ENCODE data around the gene DENND4A.

DNA sequence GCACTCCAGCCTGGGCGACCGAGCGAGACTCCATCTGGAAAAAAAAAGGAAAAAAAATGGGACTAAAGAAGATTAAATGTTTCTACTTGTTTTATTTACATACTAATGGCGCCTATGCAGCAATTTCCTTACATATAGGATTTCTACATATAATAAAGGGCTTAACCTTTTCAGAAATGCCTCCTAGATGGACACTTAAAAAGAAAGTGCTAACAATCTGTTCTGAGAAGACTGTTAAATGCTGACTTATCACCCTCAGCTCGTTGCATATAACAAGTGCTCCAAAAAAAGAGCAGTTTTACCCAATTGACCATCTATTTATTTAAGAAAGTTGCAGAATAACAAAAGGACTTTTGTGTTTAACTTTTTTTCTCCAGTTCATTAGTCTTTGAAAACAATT is 32.7 kb downstream of the DENND4A start:
- TF ChIP-seq CTCF (IDR thresholded peaks at IDR 0.05): no peak
- no peak for TF ChIP-seq POLR2A (IDR thresholded peaks at IDR 0.05)
